Endodermal cell (in vitro differentiated cells): Measurements from ENCODE around the gene CDC42SE2. TPM values are rescaled to one million over a fixed set of nuclear protein-coding genes. Genes with fewer than 3 reads are reported as not detected.

Experiments
- DNase-seq: peaks from one replicate; pipeline ENCODE4 v3.0.0-alpha.2; 2017
- H3K27ac ChIP-seq: 2 replicates; pipeline ENCODE4 v1.5.1; 2013; ENCODE audit warnings: mild to moderate bottlenecking, low read depth, low read length, moderate library complexity
- H3K27me3 ChIP-seq: 2 replicates; pipeline ENCODE4 v1.6.1; 2013; ENCODE audit warnings: mild to moderate bottlenecking, low read length, moderate library complexity; ENCODE audit not compliant: insufficient read depth, control insufficient read depth, poor library complexity, severe bottlenecking
- H3K36me3 ChIP-seq: 2 replicates; pipeline ENCODE4 v1.7.0; 2013; ENCODE audit warnings: mild to moderate bottlenecking, low read length, moderate library complexity; ENCODE audit not compliant: control insufficient read depth, insufficient read depth
- H3K4me1 ChIP-seq: one replicate; pipeline ENCODE4 v1.7.0; 2013; ENCODE audit warnings: low read length; ENCODE audit not compliant: control insufficient read depth, insufficient read depth
- H3K4me3 ChIP-seq: 2 replicates; pipeline ENCODE4 v1.5.1; 2013; ENCODE audit warnings: mild to moderate bottlenecking, low read length, moderate library complexity
- H3K9ac ChIP-seq: 2 replicates; pipeline ENCODE4 v1.6.1; 2013; ENCODE audit warnings: mild to moderate bottlenecking, low read length, moderate library complexity; ENCODE audit not compliant: poor library complexity, severe bottlenecking; ENCODE audit errors: extremely low read depth
- H3K9me3 ChIP-seq: 2 replicates; pipeline ENCODE4 v1.6.1; 2013; ENCODE audit warnings: mild to moderate bottlenecking, low read length, moderate library complexity; ENCODE audit not compliant: control insufficient read depth
- H3K27ac Mint-ChIP-seq: 2 replicates; pipeline ENCODE4 v1.8.0; 2020; ENCODE audit warnings: mixed read lengths
- H3K27me3 Mint-ChIP-seq: 2 replicates; pipeline ENCODE4 v1.8.0; 2021; ENCODE audit warnings: mild to moderate bottlenecking, mixed read lengths; ENCODE audit not compliant: insufficient read depth
- H3K36me3 Mint-ChIP-seq: 2 replicates; pipeline ENCODE4 v1.8.0; 2020; ENCODE audit warnings: low read depth, mixed read lengths
- H3K4me1 Mint-ChIP-seq: 2 replicates; pipeline ENCODE4 v1.8.0; 2020; ENCODE audit warnings: mixed read lengths
- H3K4me3 Mint-ChIP-seq: 2 replicates; pipeline ENCODE4 v1.8.0; 2020; ENCODE audit warnings: mild to moderate bottlenecking, moderate library complexity, mixed read lengths
- H3K9me3 Mint-ChIP-seq: 2 replicates; pipeline ENCODE4 v1.8.0; 2020; ENCODE audit warnings: mild to moderate bottlenecking, mixed read lengths
- CTCF ChIP-seq: fragments of 200-600 bp; sonication (generic); conservative IDR thresholded peaks from 2 replicates; pipeline ENCODE4 v1.5.0; 2021; ENCODE audit warnings: antibody characterized with exemption, mild to moderate bottlenecking
- WGBS, 2 experiments: methylation state at CpG; one replicate each; pipeline versions ENCODE4 v1.1.5 to v1.1.7; 2013; ENCODE audit warnings: missing lambda C conversion rate in 2 of 2, mixed read lengths in 1 of 2; ENCODE audit not compliant: insufficient coverage in 1 of 2, insufficient read length in 1 of 2; 5-methylcytosine and 5-hydroxymethylcytosine counted together
- total RNA-seq, 2 donors: library from RNA; stranded (reverse); fragmentation: NEBNext Ultra II Directional in 1 of 2; extraction: Animal tissue kit (Norgen Biotek cat#: 25700) in 1 of 2; gene quantifications; 2 replicates in 1 of 2; 3 replicates in 1 of 2; pipeline ENCODE4 v1.2.1, GENCODE V29; 2021

Gene CDC42SE2
- total RNA-seq, 2 donors from 2014 or later = 28.6 to 36.4 TPM

GRCh38 chr5:131361677-131362315, 97.9 kb downstream of the CDC42SE2 start:
- Histone ChIP-seq H3K4me3 (no peak overlapping the region), H3K9me3 (no peaks in the 10 kb centered on the region), H3K27ac (no peak overlapping the region), H3K36me3 (peaks cover 16% of the 10 kb centered on the region), H3K27me3 (no peaks in the 10 kb centered on the region), H3K9ac (no peak overlapping the region), H3K4me1 (no peaks in the 10 kb centered on the region)
- Mint-ChIP-seq H3K4me1 (peaks cover 8% of the 10 kb centered on the region), H3K9me3 (no peaks in the 10 kb centered on the region), H3K36me3 (peaks cover 22% of the 10 kb centered on the region), H3K27me3 (no peaks in the 10 kb centered on the region), H3K4me3 (no peak overlapping the region), H3K27ac (peak overlapping the region; percentile 11)
- no peak for TF ChIP-seq CTCF
- WGBS, 2 experiments = 89 to 90% methylated on average over 3 to 14 of the region's 15 CpGs
- DNase-seq = no peak

- Histone ChIP-seq H3K27ac (no peak overlapping the region), H3K9me3 (no peaks in the 10 kb centered on the region), H3K27me3 (no peaks in the 10 kb centered on the region), H3K9ac (no peak overlapping the region), H3K4me1 (no peaks in the 10 kb centered on the region), H3K36me3 (peaks cover 12% of the 10 kb centered on the region), H3K4me3 (no peak overlapping the region)
- DNase-seq = no peak
- peak overlapping the region; percentile 3 for H3K27ac Mint-ChIP-seq
- H3K9me3 Mint-ChIP-seq = no peaks in the 10 kb centered on the region
- no peak overlapping the region for H3K4me3 Mint-ChIP-seq
- H3K36me3 Mint-ChIP-seq = peaks cover 28% of the 10 kb centered on the region
- 95 to 96% methylated on average over 3 to 6 of the region's 6 CpGs for WGBS, 2 experiments
- H3K4me1 Mint-ChIP-seq = peaks cover 8% of the 10 kb centered on the region
- H3K27me3 Mint-ChIP-seq = no peaks in the 10 kb centered on the region
- TF ChIP-seq CTCF = no peak
These were observed 100.1 kb downstream of the CDC42SE2 start for GRCh38 chr5:131363811-131364506.

GRCh38 chr5:131364507-131365050, 100.7 kb downstream of the CDC42SE2 start:
- DNase-seq = no peak
- Mint-ChIP-seq H3K4me1 (peaks cover 8% of the 10 kb centered on the region), H3K36me3 (peaks cover 24% of the 10 kb centered on the region), H3K27ac (peak overlapping the region; percentile 3), H3K4me3 (no peak overlapping the region), H3K9me3 (no peaks in the 10 kb centered on the region), H3K27me3 (no peaks in the 10 kb centered on the region)
- H3K27me3 ChIP-seq = no peaks in the 10 kb centered on the region
- H3K27ac ChIP-seq = no peak overlapping the region
- no peak overlapping the region for H3K9ac ChIP-seq
- peaks cover 7% of the 10 kb centered on the region for H3K36me3 ChIP-seq
- TF ChIP-seq CTCF = no peak
- no peaks in the 10 kb centered on the region for H3K9me3 ChIP-seq
- WGBS, 2 experiments = 92 to 96% methylated on average over 1 of the region's 1 CpG
- H3K4me1 ChIP-seq = no peaks in the 10 kb centered on the region
- H3K4me3 ChIP-seq = no peak overlapping the region
